ENCODE measurements around the gene PLAAT3.
"Not testable (repeated sequence)": the region's sequence is repeated elsewhere in the genome, so short reads cannot be mapped to it uniquely, and the experiment has no call there.

Gene PLAAT3

GRCh38 chr11:63564784-63565350, 49.4 kb downstream of the PLAAT3 start:
- DNase-seq: no peak

DNA sequence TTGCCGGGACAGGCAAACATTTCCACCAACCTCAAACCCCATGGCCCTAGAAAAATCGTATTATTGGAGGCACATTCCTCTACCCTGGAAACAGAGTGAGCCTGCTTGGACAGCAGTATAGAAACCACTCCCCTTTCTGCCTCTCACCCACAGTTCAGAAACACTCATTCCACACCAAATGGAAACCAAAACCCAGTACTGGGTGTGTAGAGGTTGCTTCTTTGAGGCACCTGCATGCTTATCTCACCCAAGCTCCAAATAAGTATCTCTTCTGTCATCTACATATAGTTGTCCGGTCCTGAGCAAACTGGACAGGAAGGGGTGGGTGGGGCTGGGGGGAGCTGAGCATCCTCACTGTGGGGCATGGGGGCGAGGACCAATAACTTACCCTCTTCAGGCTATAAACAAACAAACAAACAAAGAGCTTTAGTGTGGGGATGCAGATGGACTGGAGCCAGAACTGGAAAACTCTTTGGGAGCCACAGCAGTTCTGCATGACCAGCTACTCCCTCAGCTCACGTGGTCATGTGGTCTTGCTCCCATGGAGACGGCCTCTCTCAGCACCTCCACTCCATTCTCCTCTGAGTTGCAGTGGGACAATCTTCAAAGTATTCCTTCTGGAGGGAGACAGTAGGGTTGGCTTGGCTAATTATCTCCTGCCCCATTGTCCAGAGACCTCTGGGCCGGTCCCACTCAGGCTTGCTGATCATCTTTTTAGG, 50.0 kb downstream of the PLAAT3 start:
- no peak for DNase-seq

DNA sequence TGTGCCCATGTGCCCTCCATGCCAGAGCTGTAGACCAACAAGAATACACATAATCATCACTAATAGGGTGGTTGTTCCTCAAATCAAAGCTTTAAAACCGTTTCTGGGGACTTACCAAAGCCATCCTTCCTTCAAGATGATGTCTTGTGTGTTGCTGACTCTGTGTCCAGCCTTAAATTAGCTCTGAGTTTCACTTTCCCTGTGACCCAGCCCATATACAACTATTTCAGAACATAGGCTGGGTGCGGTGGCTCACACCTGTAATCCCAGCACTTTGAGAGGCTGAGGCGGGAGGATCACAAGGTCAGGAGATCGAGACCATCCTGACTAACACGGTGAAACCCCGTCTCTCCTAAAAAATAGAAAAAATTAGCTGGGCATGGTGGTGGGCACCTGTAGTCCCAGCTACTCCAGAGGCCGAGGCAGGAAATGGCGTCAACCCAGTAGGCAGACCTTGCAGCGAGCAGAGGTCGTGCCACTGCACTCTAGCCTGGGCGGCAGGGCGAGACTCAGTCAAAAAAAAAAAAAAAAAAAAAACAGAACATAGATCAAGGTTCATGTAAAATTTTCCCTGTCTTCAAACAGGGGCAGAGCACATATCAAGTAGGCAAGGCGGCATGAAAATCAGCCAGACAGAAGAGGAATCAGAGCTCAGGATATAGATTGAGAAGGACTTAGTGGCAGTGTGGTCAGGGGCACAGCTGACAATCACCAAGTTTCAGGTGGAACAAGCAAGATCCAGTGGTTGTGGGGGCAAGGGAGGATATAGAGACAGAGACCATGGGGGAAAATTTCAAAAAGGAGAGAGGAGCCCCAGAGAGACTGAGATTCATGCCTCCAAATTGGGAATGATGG, 50.8 kb downstream of the PLAAT3 start, which contains the start of gene PLAAT2:
PLAAT2 (minus strand) TSS at position 179 of the 855 bp plus-strand sequence; CDS start at position 124, 55 bp downstream.
- DNase-seq: no peak

- DNase-seq: no peak
Measured at GRCh38 chr11:63560506-63561180, 53.6 kb downstream of the PLAAT3 start.

DNA sequence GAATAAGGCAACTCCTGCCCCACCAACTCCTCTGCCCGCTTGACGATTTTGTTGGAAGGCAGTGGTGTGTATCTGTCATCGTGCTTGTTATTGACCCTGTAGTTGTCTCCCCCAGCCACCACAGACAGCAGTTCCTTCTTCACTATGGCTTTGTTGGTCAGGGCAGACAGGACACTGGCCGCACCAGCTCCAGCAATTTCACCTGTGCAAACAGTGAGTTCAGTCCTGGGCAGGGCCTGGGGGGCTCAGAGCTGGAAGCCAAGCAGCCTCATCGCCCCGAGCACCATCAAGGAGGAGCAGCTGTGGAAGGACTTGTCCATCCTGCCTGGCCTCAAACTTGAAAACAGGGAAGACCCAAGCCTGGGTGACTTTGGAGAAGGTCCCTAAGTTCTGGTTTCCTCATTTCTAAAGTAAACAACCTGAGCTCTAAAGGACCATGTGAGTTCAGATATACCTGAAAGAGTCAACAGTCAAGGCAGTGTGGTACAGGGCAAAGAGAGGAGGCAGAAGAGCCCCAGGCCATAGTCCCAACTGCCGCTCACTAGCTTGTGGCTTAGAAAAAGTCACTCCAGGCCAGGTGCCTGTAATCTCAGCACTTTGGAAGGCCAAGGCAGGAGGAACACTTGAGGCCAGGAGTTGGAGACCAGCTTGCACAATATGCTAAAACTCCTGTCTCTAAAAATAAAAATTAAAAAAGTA, 55.6 kb downstream of the PLAAT3 start:
- no peak for DNase-seq

GRCh38 chr11:63557570-63557969, 56.7 kb downstream of the PLAAT3 start:
- no peak for DNase-seq

GRCh38 chr11:63556404-63557013, 57.7 kb downstream of the PLAAT3 start:
- DNase-seq: no peak

DNA sequence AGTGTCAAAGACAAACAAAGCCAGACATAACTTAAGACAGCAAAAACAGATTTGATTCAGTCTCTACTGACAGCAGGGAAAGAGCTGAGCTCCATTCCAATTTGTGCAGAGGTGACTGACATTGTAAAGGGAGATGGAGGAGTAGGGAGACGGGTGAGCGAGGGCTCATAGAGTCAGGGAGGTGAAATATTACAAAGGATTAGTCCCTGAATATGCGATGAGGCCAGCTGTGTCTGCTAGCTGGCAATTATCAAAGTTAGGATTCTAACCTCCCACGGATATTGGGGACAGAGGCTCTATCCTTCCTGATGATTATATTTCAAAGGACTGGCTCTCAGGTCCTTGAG, 59.4 kb downstream of the PLAAT3 start:
- no peak for DNase-seq

DNA sequence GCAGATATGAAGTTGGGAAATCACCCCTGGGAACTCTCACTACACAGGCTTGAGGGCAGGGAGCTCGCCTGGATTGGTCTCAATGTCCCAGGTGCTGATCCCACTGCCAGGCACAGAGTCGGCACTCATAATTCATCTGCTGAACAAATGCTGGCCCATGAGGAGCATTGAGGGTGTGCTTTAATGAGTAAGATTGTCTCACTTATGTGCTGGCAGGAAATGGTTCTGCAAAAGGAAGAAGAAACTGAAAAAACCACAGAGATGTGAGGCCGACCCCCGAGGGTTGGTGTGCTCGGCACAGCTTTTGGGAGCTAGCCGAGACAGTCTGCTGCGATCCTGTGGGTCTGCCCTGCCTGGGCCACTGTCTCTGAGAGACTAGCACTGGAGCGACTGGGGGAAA, 60.5 kb downstream of the PLAAT3 start:
- no peak for DNase-seq

GRCh38 chr11:63552921-63553320, 61.3 kb downstream of the PLAAT3 start:
- DNase-seq: no peak

DNA sequence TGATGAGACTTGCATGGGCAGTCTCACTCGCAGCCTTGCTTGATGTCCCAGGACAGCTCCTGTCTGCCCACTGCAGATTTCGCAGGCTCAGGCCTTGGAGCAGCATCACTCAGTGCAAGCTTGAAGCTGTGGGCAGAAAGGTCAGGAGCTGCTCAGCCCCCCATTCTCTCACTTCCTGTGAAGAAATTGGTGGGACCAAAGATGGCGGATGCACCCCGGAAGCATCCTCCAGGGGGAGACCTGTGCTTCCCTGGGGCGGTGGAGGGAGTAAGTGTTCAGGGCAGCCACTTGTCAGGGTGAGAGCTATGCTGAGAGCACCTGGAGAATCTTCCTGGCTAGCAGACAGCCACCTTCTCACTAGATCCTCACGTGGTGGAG, 62.4 kb downstream of the PLAAT3 start:
- DNase-seq: no peak

- no peak for DNase-seq
Measured at GRCh38 chr11:63551091-63551888, 62.9 kb downstream of the PLAAT3 start.

GRCh38 chr11:63550156-63550700, 64.0 kb downstream of the PLAAT3 start:
- DNase-seq: not testable (repeated sequence)

- DNase-seq: no peak
Measured at GRCh38 chr11:63549411-63549810, 64.8 kb downstream of the PLAAT3 start.

GRCh38 chr11:63548178-63548577, 66.1 kb downstream of the PLAAT3 start:
- DNase-seq: no peak

- DNase-seq: no peak
Measured at GRCh38 chr11:63547061-63547460, 67.2 kb downstream of the PLAAT3 start.

DNA sequence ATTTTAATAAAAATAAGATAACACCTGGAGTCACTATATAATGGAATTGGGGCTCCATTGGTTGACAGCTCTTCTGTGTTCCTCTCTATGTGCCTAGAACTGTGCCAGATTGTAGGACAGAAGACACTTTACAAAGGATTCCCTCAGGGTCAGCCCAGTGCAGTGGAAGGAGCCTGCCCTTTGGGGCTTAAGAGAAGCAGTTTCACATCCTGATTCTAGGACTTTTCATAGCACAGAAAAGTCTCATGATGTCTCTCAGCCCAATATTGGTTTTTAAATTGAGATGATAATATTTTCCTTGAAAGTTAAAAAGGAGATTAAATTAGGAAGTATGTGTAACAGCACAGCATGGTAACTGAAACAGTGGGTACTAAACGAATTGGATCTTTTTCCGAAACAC, 70.5 kb downstream of the PLAAT3 start:
- no peak for DNase-seq

DNA sequence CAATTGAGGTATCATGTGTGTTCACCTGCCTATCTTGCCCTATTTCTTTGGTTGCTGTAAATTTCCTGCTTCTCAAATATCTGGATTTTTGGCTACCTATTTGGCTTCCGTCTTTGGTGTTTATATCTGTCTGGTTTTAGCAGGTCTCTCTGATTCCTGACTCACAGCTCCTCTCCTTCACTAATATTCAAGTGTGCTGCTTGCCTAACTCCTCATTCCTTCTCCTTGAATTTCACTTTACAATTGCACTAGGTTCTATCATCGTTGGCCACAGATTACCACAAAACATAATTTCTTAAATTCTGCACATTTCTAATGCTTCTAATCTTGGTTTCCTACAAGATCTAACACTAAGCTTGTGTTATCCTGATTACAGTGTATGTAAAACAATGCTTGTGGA, 71.7 kb downstream of the PLAAT3 start:
- DNase-seq: not testable (repeated sequence)

- no peak for DNase-seq
Measured at GRCh38 chr11:63537293-63538101, 76.7 kb downstream of the PLAAT3 start.

DNA sequence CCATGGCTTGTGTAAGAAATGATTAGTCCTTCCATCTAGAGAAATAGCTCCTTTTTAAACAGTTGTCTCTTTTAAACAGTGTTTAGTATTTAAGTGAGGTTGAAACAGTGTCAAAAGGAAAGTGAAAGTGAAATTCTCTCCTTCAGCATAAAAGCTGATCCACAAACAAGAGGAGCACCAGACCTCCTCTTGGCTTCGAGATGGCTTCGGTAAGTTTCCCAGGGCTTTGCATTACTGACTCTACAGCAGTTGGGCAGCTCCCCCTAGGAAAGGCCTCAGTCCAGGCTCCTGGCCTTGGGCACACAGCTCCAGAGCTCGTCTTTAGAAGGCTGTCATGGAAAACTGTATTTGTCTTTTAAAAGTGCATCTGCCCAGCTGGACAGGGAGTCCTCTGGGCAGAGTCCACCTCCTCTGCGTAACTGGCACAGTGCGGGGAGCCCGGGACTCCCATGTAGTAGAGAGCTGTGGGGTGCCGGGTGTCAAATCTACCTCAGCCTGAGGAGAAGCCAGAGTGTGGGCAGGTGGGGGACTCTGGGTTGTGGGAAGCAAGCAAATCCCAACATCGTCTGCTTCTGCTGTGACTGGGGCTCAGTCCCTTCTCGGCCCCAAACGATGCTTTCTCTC, 77.5 kb downstream of the PLAAT3 start, which contains the start of gene PLAAT4:
PLAAT4 (plus strand) TSS at position 140 of the 624 bp plus-strand sequence; CDS start at position 201, 61 bp downstream.
- no peak for DNase-seq
